Measurements from ENCODE around the gene SCN3A. TPM values are rescaled to one million over a fixed set of nuclear protein-coding genes. Genes with fewer than 3 reads are reported as not detected.

SCN3A gene
- total RNA-seq, 4 donors from 2014 or later, result 0.62 to 5.7 (median 1.4) TPM

GRCh38 chr2:165176780-165177179, 27.1 kb downstream of the SCN3A start:
- H3K4me3 ChIP-seq, result no peak overlapping the region
- H3K27me3 ChIP-seq, result no peaks in the 10 kb centered on the region
- no peak for ATAC-seq
- no peaks in the 10 kb centered on the region for H3K4me1 ChIP-seq
- no peak for TF ChIP-seq POLR2A (IDR thresholded peaks at IDR 0.05)
- no peak for TF ChIP-seq POLR2AphosphoS5 (IDR thresholded peaks at IDR 0.05)
- no peak for TF ChIP-seq CTCF (IDR thresholded peaks at IDR 0.05)
- H3K9me3 ChIP-seq, result no peaks in the 10 kb centered on the region
- no peaks in the 10 kb centered on the region for H3K36me3 ChIP-seq
- 71 to 74% methylated on average over 2 of the region's 2 CpGs for WGBS, 2 donors (ENCODE audit: low coverage in 1 of 2)
- no peak overlapping the region for H3K27ac ChIP-seq

- no peaks in the 10 kb centered on the region for H3K4me1 ChIP-seq
- ATAC-seq, result no peak
- TF ChIP-seq POLR2A (IDR thresholded peaks at IDR 0.05) (no peak), EP300 (IDR thresholded peaks at IDR 0.05) (no peak), POLR2AphosphoS5 (IDR thresholded peaks at IDR 0.05) (no peak), CTCF (IDR thresholded peaks at IDR 0.05) (no peak)
- no peak overlapping the region for H3K4me3 ChIP-seq
- H3K27me3 ChIP-seq, result no peaks in the 10 kb centered on the region
- H3K9me3 ChIP-seq, result no peaks in the 10 kb centered on the region
- WGBS, 2 donors (ENCODE audit: low coverage in 1 of 2), result 80 to 100% methylated on average over 1 of the region's 1 CpG
- H3K36me3 ChIP-seq, result no peaks in the 10 kb centered on the region
- H3K27ac ChIP-seq, result no peak overlapping the region
Observed at GRCh38 chr2:165173215-165173614, 30.6 kb downstream of the SCN3A start.

GRCh38 chr2:165164201-165164600, 39.6 kb downstream of the SCN3A start:
- TF ChIP-seq POLR2A (IDR thresholded peaks at IDR 0.05), result no peak
- no peak for TF ChIP-seq POLR2AphosphoS5 (IDR thresholded peaks at IDR 0.05)
- TF ChIP-seq EP300 (IDR thresholded peaks at IDR 0.05), result no peak
- TF ChIP-seq CTCF (IDR thresholded peaks at IDR 0.05), result no peak
- no peaks in the 10 kb centered on the region for H3K36me3 ChIP-seq
- H3K9me3 ChIP-seq, result no peaks in the 10 kb centered on the region
- H3K27ac ChIP-seq, result no peak overlapping the region
- 92% methylated on average over 4 of the region's 4 CpGs for WGBS, 2 donors (ENCODE audit: low coverage in 1 of 2)
- no peak for ATAC-seq
- H3K4me3 ChIP-seq, result no peak overlapping the region
- no peaks in the 10 kb centered on the region for H3K4me1 ChIP-seq
- no peaks in the 10 kb centered on the region for H3K27me3 ChIP-seq

- WGBS, 2 donors (ENCODE audit: low coverage in 1 of 2), result 91 to 100% methylated on average over 2 of the region's 2 CpGs
- Histone ChIP-seq H3K27me3 (no peaks in the 10 kb centered on the region), H3K4me3 (no peak overlapping the region), H3K4me1 (no peaks in the 10 kb centered on the region), H3K9me3 (no peaks in the 10 kb centered on the region), H3K27ac (no peak overlapping the region), H3K36me3 (no peaks in the 10 kb centered on the region)
- ATAC-seq, result no peak
- TF ChIP-seq POLR2A (IDR thresholded peaks at IDR 0.05) (no peak), EP300 (IDR thresholded peaks at IDR 0.05) (no peak), CTCF (IDR thresholded peaks at IDR 0.05) (no peak), POLR2AphosphoS5 (IDR thresholded peaks at IDR 0.05) (no peak)
Observed at GRCh38 chr2:165163761-165164160, 40.1 kb downstream of the SCN3A start.

GRCh38 chr2:165162466-165162865, 41.4 kb downstream of the SCN3A start:
- Histone ChIP-seq H3K36me3 (no peaks in the 10 kb centered on the region), H3K27ac (no peak overlapping the region), H3K9me3 (no peaks in the 10 kb centered on the region), H3K4me1 (no peaks in the 10 kb centered on the region), H3K4me3 (no peak overlapping the region), H3K27me3 (no peaks in the 10 kb centered on the region)
- no peak for ATAC-seq
- TF ChIP-seq CTCF (IDR thresholded peaks at IDR 0.05) (no peak), EP300 (IDR thresholded peaks at IDR 0.05) (no peak), POLR2AphosphoS5 (IDR thresholded peaks at IDR 0.05) (no peak), POLR2A (IDR thresholded peaks at IDR 0.05) (no peak)
- WGBS, 2 donors (ENCODE audit: low coverage in 1 of 2), result 63 to 73% methylated on average over 2 to 3 of the region's 3 CpGs
